Karpas-422 (cell line): ENCODE results near the gene NDUFA11. TPM values are rescaled to one million over a fixed set of nuclear protein-coding genes. Genes with fewer than 3 reads are reported as not detected.

Source experiments
- DNase-seq: peaks from one replicate; pipeline ENCODE4 v3.0.0-alpha.2; 2015
- H2AFZ ChIP-seq: fragments of 200-600 bp; sonication (generic); 2 replicates; pipeline ENCODE4 v1.6.1; 2014; ENCODE audit warnings: antibody characterized with exemption, low read length, mixed read lengths
- H3K27ac ChIP-seq: fragments of 200-600 bp; sonication (generic); 2 replicates; pipeline ENCODE4 v1.5.1; 2014; ENCODE audit warnings: mild to moderate bottlenecking, low read length, moderate library complexity
- H3K27me3 ChIP-seq: fragments of 200-600 bp; sonication (generic); 2 replicates; pipeline ENCODE4 v1.6.1; 2014; ENCODE audit warnings: low read length, mixed read lengths
- H3K36me3 ChIP-seq: fragments of 200-600 bp; sonication (generic); 2 replicates; pipeline ENCODE4 v1.6.1; 2014; ENCODE audit warnings: low read length, mixed read lengths; ENCODE audit not compliant: insufficient read depth
- H3K4me1 ChIP-seq: fragments of 200-600 bp; sonication (generic); 2 replicates; pipeline ENCODE4 v1.6.1; 2014; ENCODE audit warnings: mild to moderate bottlenecking, low read length, mixed read lengths
- H3K4me2 ChIP-seq: fragments of 200-600 bp; sonication (generic); 2 replicates; pipeline ENCODE4 v1.6.1; 2014; ENCODE audit warnings: low read length, low read depth, mild to moderate bottlenecking; ENCODE audit not compliant: poor library complexity, severe bottlenecking
- H3K4me3 ChIP-seq: fragments of 200-600 bp; sonication (generic); 2 replicates; pipeline ENCODE4 v1.5.1; 2014; ENCODE audit warnings: mild to moderate bottlenecking, antibody characterized with exemption, low read length, mixed read lengths
- H3K79me2 ChIP-seq: fragments of 200-600 bp; sonication (generic); 2 replicates; pipeline ENCODE4 v1.6.1; 2014; ENCODE audit warnings: mild to moderate bottlenecking, low read length, mixed read lengths
- H3K9ac ChIP-seq: fragments of 200-600 bp; sonication (generic); 2 replicates; pipeline ENCODE4 v1.6.0; 2014; ENCODE audit warnings: low read length
- H3K9me2 ChIP-seq: fragments of 200-600 bp; sonication (generic), shearing (Covaris generic); replicated peaks from 2 replicates; pipeline ENCODE4 v1.6.0; 2014; ENCODE audit warnings: mild to moderate bottlenecking, low read length, moderate library complexity; ENCODE audit not compliant: insufficient read depth
- H3K9me3 ChIP-seq: fragments of 300-700, 200-600 bp; sonication (generic); 2 replicates; pipeline ENCODE4 v1.6.1; 2014; ENCODE audit warnings: low read length, mixed read lengths
- H4K20me1 ChIP-seq: fragments of 200-600 bp; sonication (generic); 2 replicates; pipeline ENCODE4 v1.6.1; 2014; ENCODE audit warnings: mild to moderate bottlenecking, antibody characterized with exemption, low read length, low read depth; ENCODE audit not compliant: insufficient read depth
- total RNA-seq: library from RNA; depleted of rRNA; stranded (reverse); fragments of >200 nt; shearing (Covaris generic); gene quantifications from 2 replicates; pipeline ENCODE4 v1.2.3, GENCODE V29; 2014; ENCODE audit warnings: low replicate concordance

The NDUFA11 gene
- total RNA-seq, 1 experiment from 2014 or later: 217 TPM

- H4K20me1 ChIP-seq: no peaks in the 10 kb centered on the region; the same call in 1 of the 2 replicates
- no peaks in the 10 kb centered on the region; the same call in 1 of the 2 replicates for H3K4me1 ChIP-seq
- H3K9ac ChIP-seq: no peak overlapping the region
- no peak overlapping the region for H3K4me2 ChIP-seq
- H3K79me2 ChIP-seq: no peaks in the 10 kb centered on the region
- no peak overlapping the region for H3K27ac ChIP-seq
- peaks cover 21% of the 10 kb centered on the region; the same call in 1 of the 2 replicates for H3K36me3 ChIP-seq
- H2AFZ ChIP-seq: no peak overlapping the region
- H3K9me2 ChIP-seq: no peaks in the 10 kb centered on the region
- no peaks in the 10 kb centered on the region for H3K27me3 ChIP-seq
- H3K9me3 ChIP-seq: no peaks in the 10 kb centered on the region
- DNase-seq: no peak
- no peak overlapping the region for H3K4me3 ChIP-seq
These were observed 23.8 kb upstream of the NDUFA11 start for GRCh38 chr19:5927441-5927821.

GRCh38 chr19:5926641-5927440 lies 23.3 kb upstream of the NDUFA11 start:
- Histone ChIP-seq H3K4me1 (no peaks in the 10 kb centered on the region; the same call in 1 of the 2 replicates), H3K9me2 (no peaks in the 10 kb centered on the region), H2AFZ (no peak overlapping the region), H3K4me3 (no peak overlapping the region), H3K9ac (no peak overlapping the region), H3K79me2 (no peaks in the 10 kb centered on the region), H3K27me3 (no peaks in the 10 kb centered on the region), H3K9me3 (no peaks in the 10 kb centered on the region), H3K27ac (no peak overlapping the region), H4K20me1 (no peaks in the 10 kb centered on the region; the same call in 1 of the 2 replicates), H3K36me3 (peaks cover 21% of the 10 kb centered on the region; the same call in 1 of the 2 replicates), H3K4me2 (no peak overlapping the region)
- DNase-seq: no peak

- Histone ChIP-seq H3K36me3 (peaks cover 21% of the 10 kb centered on the region; the same call in 1 of the 2 replicates), H3K9ac (no peak overlapping the region), H3K27me3 (no peaks in the 10 kb centered on the region), H3K4me2 (no peak overlapping the region), H3K4me3 (no peak overlapping the region), H3K9me3 (no peaks in the 10 kb centered on the region), H4K20me1 (no peaks in the 10 kb centered on the region; the same call in 1 of the 2 replicates), H2AFZ (no peak overlapping the region), H3K4me1 (no peaks in the 10 kb centered on the region; the same call in 1 of the 2 replicates), H3K79me2 (no peaks in the 10 kb centered on the region), H3K9me2 (no peaks in the 10 kb centered on the region), H3K27ac (no peak overlapping the region)
- no peak for DNase-seq
These were observed 22.3 kb upstream of the NDUFA11 start for GRCh38 chr19:5925830-5926427.

GRCh38 chr19:5923356-5923755 lies 19.8 kb upstream of the NDUFA11 start:
- Histone ChIP-seq H3K27ac (no peak overlapping the region), H3K9me2 (no peaks in the 10 kb centered on the region), H3K79me2 (no peaks in the 10 kb centered on the region), H3K9ac (no peak overlapping the region), H3K4me2 (no peak overlapping the region), H3K4me3 (no peak overlapping the region), H4K20me1 (no peaks in the 10 kb centered on the region; the same call in 1 of the 2 replicates), H3K4me1 (no peaks in the 10 kb centered on the region; the same call in 1 of the 2 replicates), H3K36me3 (peaks cover 17% of the 10 kb centered on the region; the same call in 1 of the 2 replicates), H3K27me3 (no peaks in the 10 kb centered on the region), H3K9me3 (no peaks in the 10 kb centered on the region), H2AFZ (no peak overlapping the region)
- DNase-seq: no peak

- H2AFZ ChIP-seq: no peak overlapping the region
- H3K9me3 ChIP-seq: no peaks in the 10 kb centered on the region
- no peaks in the 10 kb centered on the region for H3K27me3 ChIP-seq
- H3K4me3 ChIP-seq: no peak overlapping the region
- no peaks in the 10 kb centered on the region for H3K9me2 ChIP-seq
- H3K79me2 ChIP-seq: no peaks in the 10 kb centered on the region
- no peak overlapping the region for H3K27ac ChIP-seq
- no peak overlapping the region for H3K9ac ChIP-seq
- no peak overlapping the region for H3K4me2 ChIP-seq
- H3K36me3 ChIP-seq: peaks cover 9% of the 10 kb centered on the region; the same call in 1 of the 2 replicates
- no peak for DNase-seq
- no peaks in the 10 kb centered on the region; the same call in 1 of the 2 replicates for H3K4me1 ChIP-seq
- H4K20me1 ChIP-seq: no peaks in the 10 kb centered on the region; the same call in 1 of the 2 replicates
These were observed 18.6 kb upstream of the NDUFA11 start for GRCh38 chr19:5922161-5922545.

- no peak overlapping the region for H3K4me3 ChIP-seq
- no peaks in the 10 kb centered on the region; the same call in 1 of the 2 replicates for H4K20me1 ChIP-seq
- no peak overlapping the region for H3K9ac ChIP-seq
- H3K4me1 ChIP-seq: no peaks in the 10 kb centered on the region
- H3K27ac ChIP-seq: no peak overlapping the region
- peaks cover 7% of the 10 kb centered on the region; the same call in 1 of the 2 replicates for H3K36me3 ChIP-seq
- DNase-seq: no peak
- no peak overlapping the region for H2AFZ ChIP-seq
- H3K4me2 ChIP-seq: no peak overlapping the region
- no peaks in the 10 kb centered on the region for H3K9me2 ChIP-seq
- no peaks in the 10 kb centered on the region for H3K79me2 ChIP-seq
- H3K9me3 ChIP-seq: no peaks in the 10 kb centered on the region
- H3K27me3 ChIP-seq: no peaks in the 10 kb centered on the region
These were observed 18.0 kb upstream of the NDUFA11 start for GRCh38 chr19:5921516-5922160.

- Histone ChIP-seq H3K4me1 (no peaks in the 10 kb centered on the region), H3K4me2 (no peak overlapping the region), H3K36me3 (peaks cover 4% of the 10 kb centered on the region; the same call in 1 of the 2 replicates), H3K27ac (no peak overlapping the region), H3K9ac (no peak overlapping the region), H4K20me1 (no peaks in the 10 kb centered on the region; the same call in 1 of the 2 replicates), H3K27me3 (no peaks in the 10 kb centered on the region), H3K79me2 (no peaks in the 10 kb centered on the region), H2AFZ (no peak overlapping the region), H3K4me3 (no peak overlapping the region), H3K9me2 (no peaks in the 10 kb centered on the region), H3K9me3 (no peaks in the 10 kb centered on the region)
- no peak for DNase-seq
These were observed 15.0 kb upstream of the NDUFA11 start for GRCh38 chr19:5918463-5919079.
